Aorta (tissue), 5 donors: Measurements from ENCODE around the gene PIK3CG. TPM values are rescaled to one million over a fixed set of nuclear protein-coding genes. Genes with fewer than 3 reads are reported as not detected.

Experiments used
- ATAC-seq: fragments of 200-7000 bp; cut with Tn5 transposase; one replicate; pipeline ENCODE4 v1.9.1; 2022; ENCODE audit warnings: moderate library complexity; ENCODE audit not compliant: low FRiP score
- DNase-seq, 2 donors: peaks; one replicate each; pipeline ENCODE4 v3.0.0-alpha.2; 2020
- H3K27ac ChIP-seq, 2 donors: one replicate each; pipeline ENCODE4 v1.5.1; 2013; ENCODE audit warnings: low read length in 2 of 2, mild to moderate bottlenecking in 2 of 2, moderate library complexity in 2 of 2, control low read depth in 1 of 2, inconsistent platforms in 1 of 2, low read depth in 1 of 2
- H3K27me3 ChIP-seq, 2 donors: one replicate each; pipeline ENCODE4 v1.6.1; 2013; ENCODE audit warnings: control low read depth in 1 of 2, low read length in 1 of 2, mild to moderate bottlenecking in 1 of 2, moderate library complexity in 1 of 2; ENCODE audit not compliant: insufficient read depth in 2 of 2, control insufficient read depth in 1 of 2
- H3K36me3 ChIP-seq, 2 donors: one replicate each; pipeline ENCODE4 v1.6.1; 2013; ENCODE audit warnings: control low read depth in 1 of 2, low read length in 1 of 2, mild to moderate bottlenecking in 1 of 2; ENCODE audit not compliant: insufficient read depth in 2 of 2, control insufficient read depth in 1 of 2
- H3K4me1 ChIP-seq, 2 donors: one replicate each; pipeline ENCODE4 v1.6.1; 2013; ENCODE audit warnings: low read length in 2 of 2, control low read depth in 1 of 2, mild to moderate bottlenecking in 1 of 2, moderate library complexity in 1 of 2; ENCODE audit not compliant: insufficient read depth in 2 of 2, control insufficient read depth in 1 of 2
- H3K4me3 ChIP-seq, 2 donors: one replicate each; pipeline ENCODE4 v1.5.1; 2013; ENCODE audit warnings: low read length in 2 of 2, control low read depth in 1 of 2, mild to moderate bottlenecking in 1 of 2
- H3K9me3 ChIP-seq: one replicate; pipeline ENCODE4 v1.6.1; 2013; ENCODE audit warnings: mild to moderate bottlenecking, low read length; ENCODE audit not compliant: control insufficient read depth
- WGBS, 2 donors: extraction: QIAGEN DNeasy Blood & Tissue Kit; methylation state at CpG; one replicate each; pipeline ENCODE4 v1.1.7; 2013; 5-methylcytosine and 5-hydroxymethylcytosine counted together
- intact Hi-C, 2 donors: fragments of 100-400 bp; cut with DNase I; formaldehyde crosslinking; loops; one replicate each; pipeline versions ENCODE4 v1.14.2 to v1.15.0; 2022
- long read RNA-seq, 2 donors: library from polyadenylated mRNA; unstranded; transcript quantifications; one replicate each; pipeline ENCODE4 v2.0.0, GENCODE V29; 2020 to 2021
- polyA plus RNA-seq, 2 donors: library from polyadenylated mRNA; stranded (reverse); fragments of 200-250 nt; gene quantifications; one replicate each; pipeline ENCODE4 v1.2.3, GENCODE V29; 2013
- total RNA-seq, 2 donors: library from RNA; stranded (reverse); fragmentation: NEBNext Ultra II Directional; extraction: Animal tissue kit (Norgen Biotek cat#: 25700); gene quantifications; one replicate each; pipeline ENCODE4 v1.2.1, GENCODE V29; 2021
- donor health status: healthy with polysubstance abuse.
- donor health status: Bipolar disorder and iron deficiency.
- donor health status: DM: no; HTN: no; CAD: no.
- donor health status: DM: no; HTN: no; CAD: no.
- donor health status: DM: yes; HTN: yes; CAD: no.

Gene PIK3CG
- total RNA-seq (10 to 100 TPM in 1 of 2 donors, 1 to 10 TPM in 1; 5.9 to 11.8 TPM), polyA plus RNA-seq (1 to 10 TPM in 1 of 2 donors, under 1 TPM in 1; 0.23 to 1.4 TPM)
- long read RNA-seq, donor 1, partial matches to known transcripts, result 1 of 1 reads
- long read RNA-seq, donor 1, other reads (novel, unspliced or antisense), result 0 of 1 reads
- long read RNA-seq, donor 2, result 0 reads

DNA sequence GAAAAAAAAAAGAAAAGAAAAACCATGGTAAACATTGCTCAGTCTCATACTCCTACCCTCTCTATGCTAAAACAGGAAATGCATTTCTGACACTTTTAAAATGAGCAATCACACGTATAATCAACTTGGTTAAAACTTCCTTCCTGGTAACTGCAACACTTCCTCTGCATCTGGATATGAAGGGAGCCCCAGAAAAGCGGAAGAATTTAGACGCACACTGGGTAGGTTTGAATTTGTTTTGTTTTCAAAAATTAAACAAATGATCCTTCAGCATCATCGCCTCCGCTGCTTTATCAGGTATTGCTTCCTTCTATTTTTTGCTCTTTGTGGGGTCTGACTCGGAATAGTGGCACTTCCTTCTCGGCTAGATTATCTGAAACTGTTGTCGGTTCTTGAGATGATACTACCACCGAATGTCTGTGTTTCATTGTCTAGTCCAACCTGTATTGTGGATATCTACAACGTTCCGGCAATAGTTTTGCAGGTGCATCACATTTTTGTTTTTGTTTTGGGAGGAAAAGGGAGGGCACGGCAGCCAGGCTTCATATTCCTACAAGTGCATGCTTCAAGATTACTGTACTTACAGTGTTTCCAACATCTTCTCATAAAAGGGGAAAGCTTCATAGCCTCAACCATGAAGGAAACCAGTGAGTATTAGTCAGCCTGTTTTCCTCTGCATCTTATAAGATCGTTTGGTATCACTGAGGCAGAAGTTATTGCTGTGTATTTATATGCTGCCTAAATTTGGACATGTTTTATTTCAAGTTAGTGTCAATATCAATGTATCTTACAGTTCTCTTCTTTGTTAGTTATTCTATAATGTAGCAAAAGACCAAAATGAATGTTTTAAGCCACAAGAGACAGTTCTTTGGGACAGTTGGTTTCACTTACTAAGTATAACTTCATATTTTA is at the start of gene PIK3CG:
TSS of gene PIK3CG (plus strand) at position 153 of the 912 bp plus-strand sequence. CDS start 2,280 bp downstream, outside the sequence.
- 68% methylated on average over 13 of the region's 13 CpGs for WGBS, 2 donors
- DNase-seq, result no peak
- H3K4me1 ChIP-seq, result no peaks in the 10 kb centered on the region
- peaks cover 1% of the 10 kb centered on the region for H3K9me3 ChIP-seq
- H3K27me3 ChIP-seq, result no peaks in the 10 kb centered on the region
- H3K27ac ChIP-seq, result no peak within 1 kb of the TSS
- H3K4me3 ChIP-seq, result peak within 1 kb of the TSS in 1 of 2 donors; percentile 13
- intact Hi-C loops, result no loop called here
- ATAC-seq, result peak; percentile 44
- no peaks in the 10 kb centered on the region for H3K36me3 ChIP-seq

DNA sequence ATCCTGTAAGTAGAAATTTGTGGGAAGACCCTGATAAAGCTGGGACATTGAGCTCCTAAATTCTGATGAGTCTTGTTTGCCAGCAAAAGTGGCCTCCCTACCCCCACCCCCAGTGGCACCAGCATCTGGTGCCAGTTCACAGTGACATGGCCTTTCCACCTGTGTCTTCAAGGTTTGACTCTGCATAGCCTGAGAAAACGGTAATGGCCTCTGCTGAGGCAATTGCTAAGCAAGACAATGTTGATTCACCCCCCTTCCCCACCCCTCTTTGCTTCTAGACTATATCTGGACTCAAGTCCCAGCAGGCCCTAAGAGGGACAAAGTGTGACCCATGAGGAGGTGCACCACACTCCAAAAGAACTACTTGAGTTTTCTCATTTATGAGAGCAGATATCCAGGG is 48.0 kb upstream of the PIK3CG start:
- Histone ChIP-seq H3K27me3 (no peaks in the 10 kb centered on the region), H3K9me3 (peaks cover 1% of the 10 kb centered on the region), H3K4me1 (peaks cover 0 to 3% of the 10 kb centered on the region in 2 donors), H3K27ac (no peak overlapping the region), H3K4me3 (no peak overlapping the region), H3K36me3 (no peaks in the 10 kb centered on the region)
- ATAC-seq (no peak), DNase-seq (no peak)
- WGBS, 2 donors, result 82 to 88% methylated on average over 1 of the region's 1 CpG
- intact Hi-C loops, result no loop called here

DNA sequence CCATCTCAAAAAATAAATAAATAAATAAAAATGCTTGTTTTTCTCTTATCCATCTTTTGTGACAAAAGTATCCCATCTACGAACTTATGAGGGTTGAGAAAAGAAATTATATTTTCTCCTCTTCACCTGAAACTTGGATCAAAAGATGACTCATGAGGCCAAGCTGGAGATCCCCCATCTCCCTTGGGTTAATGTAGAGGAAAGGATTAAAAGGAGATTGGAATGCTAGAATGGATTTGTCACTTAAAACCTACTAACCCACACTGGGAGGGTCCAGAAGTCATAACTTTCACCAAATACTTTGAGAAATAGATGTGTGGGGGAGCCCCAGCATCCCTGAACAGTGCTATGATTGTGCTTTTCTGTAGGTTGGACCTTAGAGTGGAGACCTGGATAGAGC is 46.3 kb upstream of the PIK3CG start:
- DNase-seq (no peak), ATAC-seq (no peak)
- no peak overlapping the region for H3K4me3 ChIP-seq
- no peaks in the 10 kb centered on the region for H3K27me3 ChIP-seq
- H3K4me1 ChIP-seq, result peaks cover 0 to 3% of the 10 kb centered on the region in 2 donors
- peaks cover 3% of the 10 kb centered on the region for H3K9me3 ChIP-seq
- no peak overlapping the region for H3K27ac ChIP-seq
- no peaks in the 10 kb centered on the region for H3K36me3 ChIP-seq
- 46 to 87% methylated on average over 1 of the region's 1 CpG for WGBS, 2 donors
- intact Hi-C loops, result no loop called here

DNA sequence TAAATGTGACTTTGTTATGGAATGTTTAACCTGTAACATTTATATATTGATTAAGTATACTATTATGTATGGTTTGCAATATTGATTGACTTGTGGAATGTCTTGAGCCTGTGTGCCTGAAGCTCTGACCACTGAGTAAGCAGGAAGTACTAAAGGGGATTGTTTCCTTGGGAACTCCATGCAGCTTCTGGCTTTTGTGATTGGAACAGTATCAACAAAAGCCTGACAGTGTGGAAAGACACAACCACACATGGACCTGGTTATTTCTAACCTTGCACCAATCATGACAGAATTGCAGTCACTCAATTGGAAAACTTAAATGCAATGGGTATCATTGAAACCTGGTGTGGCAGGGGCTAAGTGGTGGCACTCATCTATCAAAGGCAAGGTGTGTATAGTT is 45.5 kb upstream of the PIK3CG start:
- intact Hi-C loops, result no loop called here
- no peak for ATAC-seq
- Histone ChIP-seq H3K4me1 (peaks cover 0 to 3% of the 10 kb centered on the region in 2 donors), H3K27ac (no peak overlapping the region), H3K36me3 (no peaks in the 10 kb centered on the region), H3K4me3 (no peak overlapping the region), H3K27me3 (no peaks in the 10 kb centered on the region), H3K9me3 (peaks cover 3% of the 10 kb centered on the region)
- no peak for DNase-seq

- Histone ChIP-seq H3K36me3 (no peaks in the 10 kb centered on the region), H3K27me3 (no peaks in the 10 kb centered on the region), H3K4me1 (peaks cover 0 to 3% of the 10 kb centered on the region in 2 donors), H3K4me3 (no peak overlapping the region), H3K9me3 (peaks cover 3% of the 10 kb centered on the region), H3K27ac (no peak overlapping the region)
- WGBS, 2 donors, result 76 to 78% methylated on average over 4 of the region's 4 CpGs
- intact Hi-C loops, result no loop called here
- no peak for ATAC-seq
- DNase-seq, result no peak
These were observed 44.5 kb upstream of the PIK3CG start for GRCh38 chr7:106820321-106821217.

GRCh38 chr7:106823631-106824030 is 41.5 kb upstream of the PIK3CG start:
- H3K9me3 ChIP-seq, result peaks cover 3% of the 10 kb centered on the region
- H3K27me3 ChIP-seq, result no peaks in the 10 kb centered on the region
- ATAC-seq (no peak), DNase-seq (no peak)
- intact Hi-C loops, result no loop called here
- H3K4me1 ChIP-seq, result no peaks in the 10 kb centered on the region
- H3K4me3 ChIP-seq, result no peak overlapping the region
- no peak overlapping the region for H3K27ac ChIP-seq
- no peaks in the 10 kb centered on the region for H3K36me3 ChIP-seq

DNA sequence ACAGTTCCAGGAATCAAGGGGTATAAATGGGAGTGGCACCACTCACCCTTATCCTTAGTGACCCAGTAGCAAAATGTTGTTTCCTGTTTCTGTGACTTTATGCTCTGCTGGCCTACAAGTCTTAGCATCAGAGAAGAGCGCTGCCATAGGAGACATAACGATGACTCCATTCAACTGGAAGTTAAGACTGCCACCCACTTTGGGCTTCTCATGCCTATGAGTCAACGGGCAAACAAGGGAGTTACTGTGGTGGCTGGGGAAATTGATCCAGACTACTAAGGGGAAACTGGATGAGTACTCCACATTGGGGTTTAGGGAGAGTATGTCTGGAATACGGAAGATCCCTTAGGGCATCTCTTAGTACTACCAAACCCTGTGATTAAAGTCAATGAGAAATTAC is 40.6 kb upstream of the PIK3CG start:
- no peak overlapping the region for H3K27ac ChIP-seq
- intact Hi-C loops, result no loop called here
- H3K4me3 ChIP-seq, result no peak overlapping the region
- H3K36me3 ChIP-seq, result no peaks in the 10 kb centered on the region
- H3K27me3 ChIP-seq, result no peaks in the 10 kb centered on the region
- H3K9me3 ChIP-seq, result peaks cover 3% of the 10 kb centered on the region
- 91 to 94% methylated on average over 4 of the region's 4 CpGs for WGBS, 2 donors
- no peaks in the 10 kb centered on the region for H3K4me1 ChIP-seq
- no peak for ATAC-seq
- DNase-seq, result no peak

DNA sequence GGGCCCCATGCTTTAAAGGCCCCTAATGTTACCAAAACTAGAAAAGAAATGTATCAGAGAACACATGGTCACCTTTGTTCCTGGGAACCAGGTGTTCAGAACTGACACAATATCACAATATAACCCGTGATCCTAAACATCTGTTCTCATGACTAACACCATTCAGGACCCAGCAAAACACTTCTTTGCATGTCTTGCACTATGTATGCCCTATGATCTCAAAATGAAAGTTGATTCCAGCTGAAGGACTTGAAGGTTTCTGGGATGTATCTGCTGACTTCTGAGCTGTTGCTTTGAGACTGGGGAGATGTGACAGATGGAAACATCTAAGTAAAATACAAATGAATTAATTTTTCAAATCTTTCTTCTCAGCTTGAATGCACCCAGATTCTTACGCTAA is 37.5 kb upstream of the PIK3CG start:
- intact Hi-C loops, result no loop called here
- Histone ChIP-seq H3K4me1 (no peaks in the 10 kb centered on the region), H3K9me3 (peaks cover 2% of the 10 kb centered on the region), H3K36me3 (no peaks in the 10 kb centered on the region), H3K27me3 (no peaks in the 10 kb centered on the region), H3K27ac (no peak overlapping the region), H3K4me3 (no peak overlapping the region)
- no peak for ATAC-seq
- DNase-seq, result no peak
- WGBS, 2 donors, result 77 to 81% methylated on average over 2 of the region's 2 CpGs
